ENCODE measurements around the gene P2RX4.

Gene P2RX4

DNA sequence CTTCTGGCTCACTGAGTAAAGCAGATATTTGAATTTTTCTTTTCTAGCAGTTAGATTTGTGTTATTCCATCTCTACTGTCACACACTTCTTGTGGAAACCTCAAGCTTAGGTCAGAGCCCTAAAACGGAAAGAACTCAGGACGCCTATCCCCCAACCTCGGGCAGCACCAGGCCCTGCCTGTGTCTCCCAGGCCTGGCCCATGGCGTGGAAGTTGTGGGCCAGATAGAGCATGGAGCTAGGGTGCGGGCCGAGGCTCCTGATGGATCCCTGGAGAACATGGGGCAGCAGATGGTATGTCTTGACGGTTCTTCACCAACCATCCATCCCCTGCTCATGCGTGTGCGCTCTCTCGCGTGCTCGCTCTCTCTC is 20.6 kb downstream of the P2RX4 start:
- TF ChIP-seq, protein P1, sequence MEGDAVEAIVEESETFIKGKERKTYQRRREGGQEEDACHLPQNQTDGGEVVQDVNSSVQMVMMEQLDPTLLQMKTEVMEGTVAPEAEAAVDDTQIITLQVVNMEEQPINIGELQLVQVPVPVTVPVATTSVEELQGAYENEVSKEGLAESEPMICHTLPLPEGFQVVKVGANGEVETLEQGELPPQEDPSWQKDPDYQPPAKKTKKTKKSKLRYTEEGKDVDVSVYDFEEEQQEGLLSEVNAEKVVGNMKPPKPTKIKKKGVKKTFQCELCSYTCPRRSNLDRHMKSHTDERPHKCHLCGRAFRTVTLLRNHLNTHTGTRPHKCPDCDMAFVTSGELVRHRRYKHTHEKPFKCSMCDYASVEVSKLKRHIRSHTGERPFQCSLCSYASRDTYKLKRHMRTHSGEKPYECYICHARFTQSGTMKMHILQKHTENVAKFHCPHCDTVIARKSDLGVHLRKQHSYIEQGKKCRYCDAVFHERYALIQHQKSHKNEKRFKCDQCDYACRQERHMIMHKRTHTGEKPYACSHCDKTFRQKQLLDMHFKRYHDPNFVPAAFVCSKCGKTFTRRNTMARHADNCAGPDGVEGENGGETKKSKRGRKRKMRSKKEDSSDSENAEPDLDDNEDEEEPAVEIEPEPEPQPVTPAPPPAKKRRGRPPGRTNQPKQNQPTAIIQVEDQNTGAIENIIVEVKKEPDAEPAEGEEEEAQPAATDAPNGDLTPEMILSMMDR (IDR thresholded peaks at IDR 0.05) = no peak
- Histone ChIP-seq H3K4me3 (ENCODE audit: low read depth in 1 of 2, low read length in 1 of 2) (no peak overlapping the region), H3K9me3 (no peaks in the 10 kb centered on the region), H3K4me1 (ENCODE audit: control insufficient read depth in 1 of 2, insufficient read depth in 1 of 2, low read depth in 1 of 2, low read length in 1 of 2) (peaks cover 0 to 4% of the 10 kb centered on the region in 2 experiments), H3K27me3 (no peaks in the 10 kb centered on the region), H3K27ac (no peak overlapping the region), H3K36me3 (peaks cover 25% of the 10 kb centered on the region)

DNA sequence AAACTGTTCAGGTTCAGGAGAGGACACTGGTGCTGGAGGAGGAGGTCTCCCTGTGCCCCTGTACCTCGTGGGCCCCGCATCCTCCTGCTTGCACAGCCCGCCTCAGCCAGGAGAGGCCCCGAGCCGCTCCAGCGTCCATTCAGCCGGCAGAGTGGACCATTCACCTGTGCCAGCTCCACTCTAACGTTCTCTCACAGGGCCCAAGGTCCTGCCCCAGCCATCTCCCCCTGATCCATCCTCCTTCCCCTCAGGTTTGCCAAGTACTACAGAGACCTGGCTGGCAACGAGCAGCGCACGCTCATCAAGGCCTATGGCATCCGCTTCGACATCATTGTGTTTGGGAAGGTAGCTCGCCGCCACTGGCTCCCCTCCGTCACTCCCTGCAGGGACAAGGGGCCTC is 22.2 kb downstream of the P2RX4 start:
- Histone ChIP-seq H3K9me3 (no peaks in the 10 kb centered on the region), H3K36me3 (peaks cover 42% of the 10 kb centered on the region), H3K27ac (no peak overlapping the region), H3K27me3 (no peaks in the 10 kb centered on the region), H3K4me3 (ENCODE audit: low read depth in 1 of 2, low read length in 1 of 2) (no peak overlapping the region), H3K4me1 (ENCODE audit: control insufficient read depth in 1 of 2, insufficient read depth in 1 of 2, low read depth in 1 of 2, low read length in 1 of 2) (peaks cover 0 to 4% of the 10 kb centered on the region in 2 experiments)
- TF ChIP-seq, protein P1 (IDR thresholded peaks at IDR 0.05) = no peak

DNA sequence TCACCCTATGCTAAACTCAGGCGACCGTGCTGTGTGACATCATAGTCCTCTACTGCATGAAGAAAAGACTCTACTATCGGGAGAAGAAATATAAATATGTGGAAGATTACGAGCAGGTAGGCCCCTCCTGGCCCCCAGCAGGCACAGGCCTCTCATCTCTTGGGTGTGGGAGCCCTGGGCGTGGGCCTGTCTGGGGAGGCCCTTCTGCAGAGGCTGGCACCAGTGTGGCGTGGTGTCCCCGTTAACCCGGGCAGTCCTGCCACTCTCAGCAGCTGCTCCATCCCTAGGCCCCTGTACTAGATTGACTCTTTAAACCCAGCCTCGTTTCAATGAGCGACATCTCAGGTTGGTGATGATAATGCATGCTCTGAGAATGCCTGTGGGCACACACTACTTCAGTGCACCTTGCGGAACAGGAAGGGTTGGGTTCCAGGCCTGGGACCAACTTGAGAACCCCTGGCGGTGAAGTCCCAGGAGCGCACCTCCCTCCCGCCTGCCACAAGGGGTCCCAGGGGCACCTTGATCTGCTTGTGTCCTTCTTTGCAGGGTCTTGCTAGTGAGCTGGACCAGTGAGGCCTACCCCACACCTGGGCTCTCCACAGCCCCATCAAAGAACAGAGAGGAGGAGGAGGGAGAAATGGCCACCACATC is 23.2 kb downstream of the P2RX4 start:
- Histone ChIP-seq H3K27me3 (no peaks in the 10 kb centered on the region), H3K36me3 (peaks cover 51% of the 10 kb centered on the region), H3K4me1 (ENCODE audit: control insufficient read depth in 1 of 2, insufficient read depth in 1 of 2, low read depth in 1 of 2, low read length in 1 of 2) (peaks cover 2 to 7% of the 10 kb centered on the region in 2 experiments), H3K27ac (peak overlapping the region; percentile 44), H3K9me3 (no peaks in the 10 kb centered on the region), H3K4me3 (ENCODE audit: low read depth in 1 of 2, low read length in 1 of 2) (no peak overlapping the region)
- TF ChIP-seq, protein P1 (IDR thresholded peaks at IDR 0.05) = no peak

DNA sequence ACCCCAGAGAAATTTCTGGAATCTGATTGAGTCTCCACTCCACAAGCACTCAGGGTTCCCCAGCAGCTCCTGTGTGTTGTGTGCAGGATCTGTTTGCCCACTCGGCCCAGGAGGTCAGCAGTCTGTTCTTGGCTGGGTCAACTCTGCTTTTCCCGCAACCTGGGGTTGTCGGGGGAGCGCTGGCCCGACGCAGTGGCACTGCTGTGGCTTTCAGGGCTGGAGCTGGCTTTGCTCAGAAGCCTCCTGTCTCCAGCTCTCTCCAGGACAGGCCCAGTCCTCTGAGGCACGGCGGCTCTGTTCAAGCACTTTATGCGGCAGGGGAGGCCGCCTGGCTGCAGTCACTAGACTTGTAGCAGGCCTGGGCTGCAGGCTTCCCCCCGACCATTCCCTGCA is 23.7 kb downstream of the P2RX4 start:
- H3K27me3 ChIP-seq = no peaks in the 10 kb centered on the region
- H3K36me3 ChIP-seq = peaks cover 56% of the 10 kb centered on the region
- H3K4me1 ChIP-seq (ENCODE audit: control insufficient read depth in 1 of 2, insufficient read depth in 1 of 2, low read depth in 1 of 2, low read length in 1 of 2) = peaks cover 8 to 12% of the 10 kb centered on the region in 2 experiments
- H3K9me3 ChIP-seq = no peaks in the 10 kb centered on the region
- H3K4me3 ChIP-seq (ENCODE audit: low read depth in 1 of 2, low read length in 1 of 2) = no peak overlapping the region
- TF ChIP-seq, protein P1 (IDR thresholded peaks at IDR 0.05) = no peak
- H3K27ac ChIP-seq = peak overlapping the region; percentile 44

DNA sequence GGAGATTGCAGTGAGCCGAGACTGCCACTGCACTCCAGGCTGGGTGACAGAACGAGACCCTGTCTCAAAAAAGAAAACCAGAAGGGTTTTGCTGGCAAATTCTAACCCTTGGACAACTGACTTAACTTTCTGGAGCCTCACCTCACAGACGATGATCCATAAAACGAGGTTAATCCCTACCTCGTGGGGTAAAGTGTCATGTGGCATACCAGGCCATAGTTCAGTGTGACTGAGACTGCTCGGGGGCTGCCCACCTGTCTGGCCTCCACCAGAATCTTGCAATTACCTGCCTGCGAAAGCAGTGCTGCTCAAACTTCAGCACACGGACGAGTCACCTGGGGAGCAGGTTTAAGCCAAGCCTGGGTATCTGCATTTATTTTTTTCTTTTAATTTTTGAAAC is 26.8 kb downstream of the P2RX4 start:
- peaks cover 38 to 39% of the 10 kb centered on the region in 2 experiments for H3K4me1 ChIP-seq (ENCODE audit: control insufficient read depth in 1 of 2, insufficient read depth in 1 of 2, low read depth in 1 of 2, low read length in 1 of 2)
- no peaks in the 10 kb centered on the region for H3K27me3 ChIP-seq
- no peaks in the 10 kb centered on the region for H3K9me3 ChIP-seq
- peaks cover 78% of the 10 kb centered on the region for H3K36me3 ChIP-seq
- H3K4me3 ChIP-seq (ENCODE audit: low read depth in 1 of 2, low read length in 1 of 2) = no peak overlapping the region
- H3K27ac ChIP-seq = peak overlapping the region; percentile 31
- TF ChIP-seq, protein P1 (IDR thresholded peaks at IDR 0.05) = no peak
